NT2/D1 (cell line): ENCODE data around the gene DOCK3.

Experiments used
- DNase-seq: peaks from one replicate; pipeline ENCODE4 v3.0.0-alpha.2; 2011; ENCODE audit warnings: low read depth, low spot score
- H3K27me3 ChIP-seq: 2 replicates; pipeline ENCODE4 v1.6.0; 2011; ENCODE audit warnings: mild to moderate bottlenecking; ENCODE audit not compliant: insufficient read length, insufficient read depth
- H3K36me3 ChIP-seq: 2 replicates; pipeline ENCODE4 v1.6.1; 2011; ENCODE audit warnings: mild to moderate bottlenecking, low read length, mixed read lengths; ENCODE audit not compliant: insufficient read depth, insufficient read length
- H3K4me1 ChIP-seq: 2 replicates; pipeline ENCODE4 v1.5.1; 2011; ENCODE audit not compliant: insufficient read depth, insufficient read length
- H3K4me3 ChIP-seq: 2 replicates; pipeline ENCODE4 v1.5.1; 2011; ENCODE audit warnings: low read depth; ENCODE audit not compliant: insufficient read length
- H3K9ac ChIP-seq: 2 replicates; pipeline ENCODE4 v1.6.0; 2011; ENCODE audit warnings: low read depth; ENCODE audit not compliant: insufficient read length
- H3K9me3 ChIP-seq: 2 replicates; pipeline ENCODE4 v1.5.1; 2011; ENCODE audit warnings: mild to moderate bottlenecking, low read length; ENCODE audit not compliant: insufficient read depth
- SUZ12 ChIP-seq: IDR thresholded peaks from 2 replicates; pipeline ENCODE4 v1.6.1; 2011; ENCODE audit not compliant: insufficient read length, insufficient read depth; ENCODE audit errors: extremely low read depth
- YY1 ChIP-seq: IDR thresholded peaks from 2 replicates; pipeline ENCODE4 v1.6.1; 2011; ENCODE audit not compliant: insufficient read length, insufficient read depth
- ZNF274 ChIP-seq: IDR thresholded peaks from 2 replicates; pipeline ENCODE4 v1.6.1; 2011; ENCODE audit warnings: mild to moderate bottlenecking, low read depth, low read length

The DOCK3 gene

DNA sequence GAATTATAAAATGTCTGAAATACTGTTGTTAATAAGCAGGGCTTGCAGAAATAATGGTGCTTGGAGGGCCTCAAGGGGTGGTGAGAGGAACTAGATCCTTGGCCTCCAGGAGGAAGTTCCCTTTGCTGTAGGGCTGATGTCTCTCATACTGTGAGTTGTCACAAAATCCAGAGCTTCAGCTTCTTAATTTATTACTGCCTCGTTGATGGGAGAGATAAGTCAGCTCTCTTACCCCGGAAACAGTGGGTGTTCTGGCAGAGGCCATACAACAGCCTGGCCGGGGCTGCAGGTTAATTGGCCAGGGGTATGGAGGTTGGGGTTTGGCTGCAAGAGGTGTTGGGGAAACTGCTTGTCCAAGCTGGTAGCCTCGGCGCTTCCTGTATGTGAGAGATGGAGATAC, 42.3 kb upstream of the DOCK3 start:
- no peaks in the 10 kb centered on the region for H3K9me3 ChIP-seq
- no peak for DNase-seq
- H3K4me3 ChIP-seq, result no peak overlapping the region
- no peak overlapping the region for H3K9ac ChIP-seq
- peaks cover 16% of the 10 kb centered on the region for H3K4me1 ChIP-seq
- TF ChIP-seq YY1 (no peak), SUZ12 (no peak), ZNF274 (no peak)
- H3K27me3 ChIP-seq, result no peaks in the 10 kb centered on the region
- peaks cover 11% of the 10 kb centered on the region for H3K36me3 ChIP-seq

DNA sequence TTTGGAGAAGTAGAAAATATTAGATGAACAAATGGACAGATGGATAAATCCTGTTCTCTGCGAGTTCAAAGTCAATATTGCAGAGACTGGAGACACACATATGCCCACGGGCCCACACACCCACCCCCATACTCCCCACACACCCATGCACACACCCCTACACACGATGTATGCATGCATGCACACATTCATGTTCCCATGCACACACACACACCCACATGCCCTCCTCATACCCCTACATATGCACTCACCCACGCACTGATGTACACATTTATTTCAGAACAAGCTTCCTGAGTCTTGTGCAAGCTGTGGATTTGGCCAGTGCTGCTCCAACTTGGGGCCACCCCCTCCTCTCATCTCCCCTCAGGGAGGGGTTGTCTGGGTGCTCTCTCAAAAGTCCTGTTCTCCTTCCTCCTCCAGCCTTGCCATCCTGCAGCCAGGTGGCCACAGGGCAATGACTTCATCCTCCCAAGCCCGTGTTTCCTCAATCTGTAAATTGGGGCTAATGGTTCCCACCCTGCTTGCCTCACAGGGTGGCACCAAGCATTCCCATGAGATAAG, 41.4 kb upstream of the DOCK3 start:
- TF ChIP-seq ZNF274, result no peak
- TF ChIP-seq SUZ12, result no peak
- TF ChIP-seq YY1, result no peak
- Histone ChIP-seq H3K9me3 (no peaks in the 10 kb centered on the region), H3K9ac (no peak overlapping the region), H3K27me3 (no peaks in the 10 kb centered on the region), H3K4me1 (peaks cover 16% of the 10 kb centered on the region), H3K36me3 (peaks cover 11% of the 10 kb centered on the region), H3K4me3 (no peak overlapping the region)
- DNase-seq, result no peak

DNA sequence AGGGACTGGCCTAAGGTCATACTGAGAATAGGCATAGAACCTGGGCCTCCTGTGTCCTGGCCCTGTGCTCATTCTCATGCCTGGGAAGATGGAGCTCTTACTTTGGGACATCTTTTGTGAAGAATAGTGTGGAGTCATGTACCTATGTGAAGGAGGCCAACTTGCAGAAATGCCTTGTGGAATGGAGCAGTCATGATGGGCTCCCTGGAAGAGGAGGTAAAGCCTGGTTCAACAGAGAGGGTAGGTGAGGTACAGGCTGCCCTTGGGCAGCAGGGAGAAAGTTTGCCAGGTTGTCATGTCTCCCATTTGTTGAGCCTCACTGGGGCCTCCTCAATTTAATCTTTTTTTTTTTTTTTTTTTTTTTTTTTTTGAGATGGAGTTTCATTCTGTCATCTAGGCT, 39.7 kb upstream of the DOCK3 start:
- Histone ChIP-seq H3K9me3 (no peaks in the 10 kb centered on the region), H3K36me3 (peaks cover 9% of the 10 kb centered on the region), H3K27me3 (no peaks in the 10 kb centered on the region), H3K9ac (no peak overlapping the region), H3K4me3 (no peak overlapping the region), H3K4me1 (peaks cover 20% of the 10 kb centered on the region)
- DNase-seq, result no peak
- TF ChIP-seq SUZ12 (no peak), ZNF274 (no peak), YY1 (no peak)

DNA sequence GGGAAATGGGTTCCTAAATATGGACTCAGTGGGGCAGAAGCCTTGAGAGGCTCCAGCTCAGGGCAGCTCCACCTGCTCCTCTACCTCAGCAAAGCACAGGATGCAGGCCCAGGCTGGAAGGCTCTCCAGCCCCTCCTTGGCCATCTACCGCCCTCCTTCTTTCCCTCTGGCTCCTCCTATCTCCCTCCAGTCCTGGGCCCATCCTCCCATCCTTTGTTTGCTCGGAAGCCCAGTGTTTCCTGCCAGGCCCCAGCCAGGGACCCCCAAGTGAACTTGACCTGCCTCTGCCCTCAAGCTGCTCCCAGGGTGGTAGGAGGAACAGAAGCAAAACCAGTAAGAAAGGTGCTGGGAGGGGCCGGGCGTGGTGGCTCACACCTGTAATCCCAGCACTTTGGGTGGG, 37.7 kb upstream of the DOCK3 start:
- Histone ChIP-seq H3K9me3 (no peaks in the 10 kb centered on the region), H3K4me3 (no peak overlapping the region), H3K9ac (no peak overlapping the region), H3K36me3 (peaks cover 21% of the 10 kb centered on the region), H3K4me1 (peaks cover 20% of the 10 kb centered on the region), H3K27me3 (no peaks in the 10 kb centered on the region)
- TF ChIP-seq ZNF274, result no peak
- TF ChIP-seq YY1, result no peak
- TF ChIP-seq SUZ12, result no peak
- no peak for DNase-seq

DNA sequence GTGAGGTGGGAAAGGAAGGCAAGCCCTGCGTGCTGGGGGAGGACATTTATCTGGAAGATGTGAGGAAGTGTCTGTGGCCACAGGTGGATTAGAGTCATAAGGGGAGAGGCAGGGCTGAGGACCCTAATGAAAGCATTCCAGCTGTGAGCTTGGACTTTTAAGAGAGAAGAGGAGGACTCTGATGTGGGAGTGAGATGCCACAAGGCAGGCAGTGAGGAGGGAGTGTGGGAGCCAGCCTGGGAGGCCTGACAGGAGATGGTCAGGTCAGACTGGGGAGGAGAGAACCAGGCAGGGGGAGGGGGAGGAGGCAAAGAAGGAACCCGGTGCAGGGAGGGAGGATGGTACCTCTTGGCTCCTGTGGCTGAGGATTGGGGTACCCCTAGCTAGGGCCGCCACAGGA, 36.8 kb upstream of the DOCK3 start:
- no peak overlapping the region for H3K9ac ChIP-seq

DNA sequence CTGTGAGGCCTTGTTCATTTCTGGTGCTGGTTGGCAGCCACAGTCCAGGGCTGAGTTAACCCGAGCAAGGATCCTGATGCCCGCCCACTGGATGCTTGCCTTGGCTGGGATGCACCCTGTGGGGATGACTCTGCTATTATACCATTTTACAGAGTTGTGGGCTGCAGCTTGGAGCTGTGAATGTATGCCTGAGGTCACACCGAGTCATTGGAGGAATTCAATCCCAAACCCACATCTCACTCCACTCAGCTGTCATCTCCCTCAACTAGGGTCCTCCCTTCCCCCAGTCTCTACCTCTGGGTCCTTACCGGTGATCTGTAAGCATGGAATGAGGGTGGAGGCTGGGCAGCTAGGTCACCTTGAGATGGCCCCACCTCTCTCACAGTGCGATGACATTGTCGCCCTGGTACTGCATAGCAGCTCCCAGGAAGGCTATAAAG, 35.7 kb upstream of the DOCK3 start:
- Histone ChIP-seq H3K27me3 (no peaks in the 10 kb centered on the region), H3K9me3 (no peaks in the 10 kb centered on the region), H3K4me1 (peaks cover 16% of the 10 kb centered on the region), H3K9ac (no peak overlapping the region), H3K36me3 (peaks cover 29% of the 10 kb centered on the region), H3K4me3 (no peak overlapping the region)
- DNase-seq, result no peak
- TF ChIP-seq SUZ12 (no peak), ZNF274 (no peak), YY1 (no peak)

More for the DNA sequence above, 36.8 kb upstream of the DOCK3 start:
- TF ChIP-seq YY1 (no peak), ZNF274 (no peak), SUZ12 (no peak)
- Histone ChIP-seq H3K9me3 (no peaks in the 10 kb centered on the region), H3K4me1 (peaks cover 20% of the 10 kb centered on the region), H3K27me3 (no peaks in the 10 kb centered on the region), H3K36me3 (peaks cover 24% of the 10 kb centered on the region), H3K4me3 (no peak overlapping the region)
- no peak for DNase-seq

DNA sequence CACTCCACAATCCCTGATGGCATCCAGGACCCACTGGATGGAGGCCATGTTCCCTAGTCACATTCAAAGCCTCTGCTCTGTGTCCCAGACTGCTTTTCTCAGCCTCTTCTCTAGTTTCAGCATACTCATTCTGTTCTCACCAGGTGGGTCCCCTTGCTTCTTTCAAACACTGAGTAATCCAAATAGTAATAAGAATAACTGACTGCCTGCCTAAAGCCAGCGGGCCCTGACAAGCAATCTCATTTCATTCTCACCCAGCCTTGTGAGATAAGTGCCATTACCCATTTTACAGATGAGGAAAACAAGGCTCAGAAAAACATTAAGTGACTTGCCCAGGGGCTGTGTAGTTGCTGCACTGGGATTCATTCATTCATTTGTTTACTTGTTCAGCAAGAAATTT, 32.3 kb upstream of the DOCK3 start:
- DNase-seq, result no peak
- H3K36me3 ChIP-seq, result peaks cover 56% of the 10 kb centered on the region
- H3K9me3 ChIP-seq, result no peaks in the 10 kb centered on the region
- no peak overlapping the region for H3K9ac ChIP-seq
- H3K27me3 ChIP-seq, result no peaks in the 10 kb centered on the region
- no peak overlapping the region for H3K4me3 ChIP-seq
- no peak for TF ChIP-seq SUZ12
- no peak for TF ChIP-seq YY1
- TF ChIP-seq ZNF274, result no peak
- H3K4me1 ChIP-seq, result peaks cover 10% of the 10 kb centered on the region

DNA sequence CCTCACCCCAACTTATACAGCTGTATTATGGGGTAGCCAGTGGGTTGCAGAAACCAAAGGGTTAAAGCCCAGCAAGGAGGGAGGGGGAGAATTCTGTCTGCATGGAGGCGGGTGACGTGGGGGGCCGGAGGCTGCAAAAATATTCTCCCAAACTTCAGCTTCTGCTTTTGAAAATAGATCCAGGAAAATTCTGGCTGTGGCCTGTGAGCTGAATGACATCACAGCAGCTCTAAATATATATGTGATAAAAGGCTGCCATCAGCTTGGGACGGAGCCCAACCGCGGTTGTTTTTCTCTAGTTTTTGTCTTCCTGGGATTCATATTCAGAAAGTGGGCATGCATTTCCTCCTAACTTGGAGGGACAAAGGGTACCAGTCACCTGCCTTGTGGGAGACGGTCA, 30.2 kb upstream of the DOCK3 start:
- Histone ChIP-seq H3K4me1 (peaks cover 9% of the 10 kb centered on the region), H3K27me3 (no peaks in the 10 kb centered on the region), H3K9ac (no peak overlapping the region), H3K36me3 (peaks cover 63% of the 10 kb centered on the region), H3K4me3 (no peak overlapping the region), H3K9me3 (no peaks in the 10 kb centered on the region)
- TF ChIP-seq YY1 (no peak), SUZ12 (no peak), ZNF274 (no peak)
- DNase-seq, result no peak
